GM23338 (cell line): ENCODE measurements around the gene TPGS1. TPM values are rescaled to one million over a fixed set of nuclear protein-coding genes. Genes with fewer than 3 reads are reported as not detected.

Experiments
- ATAC-seq: fragments of 200-7000 bp; cut with Tn5 transposase; 3 replicates; pipeline ENCODE4 v1.9.1; 2020
- DNase-seq: peaks from one replicate; pipeline ENCODE4 v3.0.0-alpha.2; 2015; ENCODE audit warnings: low spot score
- H2AFZ ChIP-seq: fragments of 200-600 bp; sonication (generic); 2 replicates; pipeline ENCODE4 v1.8.0; 2016; ENCODE audit warnings: antibody characterized with exemption, mild to moderate bottlenecking, moderate library complexity
- H3F3A ChIP-seq: fragments of 200-600 bp; sonication (generic); replicated peaks from 2 replicates; pipeline ENCODE4 v1.8.0; 2017; ENCODE audit warnings: antibody characterized with exemption, mixed run types, low read depth
- H3K27ac ChIP-seq: fragments of 200-600 bp; sonication (generic); 2 replicates; pipeline ENCODE4 v1.6.1; 2016; ENCODE audit warnings: low read depth
- H3K27me3 ChIP-seq: fragments of 200-600 bp; sonication (generic); 2 replicates; pipeline ENCODE4 v1.8.0; 2016; ENCODE audit warnings: mild to moderate bottlenecking, mixed run types, moderate library complexity; ENCODE audit not compliant: insufficient read depth
- H3K36me3 ChIP-seq: fragments of 200-600 bp; sonication (generic); 2 replicates; pipeline ENCODE4 v1.8.0; 2016; ENCODE audit warnings: mild to moderate bottlenecking; ENCODE audit not compliant: insufficient read depth
- H3K4me1 ChIP-seq: fragments of 200-600 bp; sonication (generic); 2 replicates; pipeline ENCODE4 v1.8.0; 2016; ENCODE audit warnings: mild to moderate bottlenecking, moderate library complexity; ENCODE audit not compliant: insufficient read depth
- H3K4me2 ChIP-seq: fragments of 200-600 bp; sonication (generic); 2 replicates; pipeline ENCODE4 v1.7.1; 2017; ENCODE audit warnings: mixed run types
- H3K4me3 ChIP-seq: fragments of 200-600 bp; sonication (generic); 2 replicates; pipeline ENCODE4 v1.6.1; 2016; ENCODE audit warnings: mixed run types
- H3K79me2 ChIP-seq: fragments of 200-600 bp; sonication (generic); replicated peaks from 2 replicates; pipeline ENCODE4 v1.8.0; 2017; ENCODE audit warnings: mild to moderate bottlenecking; ENCODE audit not compliant: insufficient read depth
- H3K9me2 ChIP-seq: fragments of 200-600 bp; sonication (generic); 2 replicates; pipeline ENCODE4 v1.8.0; 2017; ENCODE audit not compliant: insufficient read depth
- H4K20me1 ChIP-seq: fragments of 200-600 bp; sonication (generic); replicated peaks from 2 replicates; pipeline ENCODE4 v1.8.0; 2017; ENCODE audit warnings: mild to moderate bottlenecking; ENCODE audit not compliant: insufficient read depth
- H3K27ac Mint-ChIP-seq: 2 replicates; pipeline ENCODE4 v1.8.0; 2020; ENCODE audit warnings: inconsistent platforms, mild to moderate bottlenecking, moderate library complexity, mixed read lengths
- H3K27me3 Mint-ChIP-seq: 3 replicates; pipeline ENCODE4 v1.8.0; 2022; ENCODE audit warnings: low read depth, mild to moderate bottlenecking, moderate library complexity, mixed read lengths, inconsistent platforms; ENCODE audit not compliant: insufficient read depth, poor library complexity
- H3K36me3 Mint-ChIP-seq: 3 replicates; pipeline ENCODE4 v1.8.0; 2021; ENCODE audit warnings: low read depth, mild to moderate bottlenecking, inconsistent platforms, moderate library complexity, mixed read lengths
- H3K4me1 Mint-ChIP-seq: 3 replicates; pipeline ENCODE4 v1.8.0; 2020; ENCODE audit warnings: mild to moderate bottlenecking, inconsistent platforms, mixed read lengths
- H3K4me3 Mint-ChIP-seq: 3 replicates; pipeline ENCODE4 v1.8.0; 2021; ENCODE audit warnings: moderate library complexity, mild to moderate bottlenecking, inconsistent platforms, mixed read lengths
- H3K9me3 Mint-ChIP-seq: 3 replicates; pipeline ENCODE4 v1.8.0; 2020; ENCODE audit warnings: moderate library complexity, mild to moderate bottlenecking, inconsistent platforms, mixed read lengths
- CTCF ChIP-seq, 2 experiments: fragments of 200-600 bp in 1 of 2; sonication (generic) in 1 of 2; conservative IDR thresholded peaks; 2 replicates each; pipeline versions ENCODE4 v1.5.1 to v1.6.1; 2016 to 2017; ENCODE audit warnings: antibody characterized with exemption in 2 of 2, low read depth in 2 of 2, mild to moderate bottlenecking in 2 of 2, moderate library complexity in 1 of 2
- EZH2 ChIP-seq: fragments of 200-600 bp; sonication (generic); IDR thresholded peaks from one replicate; pipeline ENCODE4 v1.8.0; 2017; ENCODE audit warnings: antibody characterized with exemption, mild to moderate bottlenecking, low read depth; ENCODE audit not compliant: unreplicated experiment
- EZH2phosphoT487 ChIP-seq: fragments of 200-600 bp; sonication (generic); IDR thresholded peaks from one replicate; pipeline ENCODE4 v1.8.1; 2018; ENCODE audit warnings: antibody characterized with exemption; ENCODE audit not compliant: unreplicated experiment
- JUNB ChIP-seq: IDR thresholded peaks from one replicate; pipeline ENCODE4 v1.6.1; 2016; ENCODE audit warnings: antibody characterized with exemption; ENCODE audit not compliant: unreplicated experiment
- POLR2AphosphoS5 ChIP-seq: IDR thresholded peaks from 2 replicates; pipeline ENCODE4 v1.6.1; 2016; ENCODE audit warnings: antibody characterized with exemption, low read depth
- STAT1 ChIP-seq: IDR thresholded peaks from one replicate; pipeline ENCODE4 v1.6.1; 2016; ENCODE audit warnings: antibody characterized with exemption; ENCODE audit not compliant: unreplicated experiment
- ZNF114 ChIP-seq: fragments of 250-450 bp; sonication (Bioruptor Pico); IDR thresholded peaks from 2 replicates; pipeline ENCODE4 v1.5.0; 2020; ENCODE audit warnings: mild to moderate bottlenecking, moderate library complexity
- ZNF331 ChIP-seq: fragments of 250-450 bp; sonication (Bioruptor Pico); IDR thresholded peaks from 2 replicates; pipeline ENCODE4 v1.5.0; 2020; ENCODE audit warnings: low read depth, mild to moderate bottlenecking, moderate library complexity
- polyA plus RNA-seq: library from polyadenylated mRNA; unstranded; fragments of >200 nt; fragmentation: Nextera tagmentation; extraction: Ambion mirVana; gene quantifications from 2 replicates; pipeline ENCODE4 v1.2.1, GENCODE V29; 2016
- total RNA-seq: library from RNA; depleted of rRNA; stranded (reverse); fragments of >200 nt; shearing (Covaris generic); gene quantifications from 2 replicates; pipeline ENCODE4 v1.2.3, GENCODE V29; 2014
- TF ChIP-seq, protein P1 (sequence below): fragments of 250-450 bp; sonication (Bioruptor Pico); IDR thresholded peaks from 2 replicates; pipeline ENCODE4 v1.5.0; 2020; ENCODE audit warnings: mild to moderate bottlenecking, moderate library complexity
- TF ChIP-seq, protein P2 (sequence below): IDR thresholded peaks from 2 replicates; pipeline ENCODE4 v1.6.1; 2016; ENCODE audit warnings: antibody characterized with exemption
- TF ChIP-seq, protein P3 (sequence below): IDR thresholded peaks from one replicate; pipeline ENCODE4 v1.6.1; 2018; ENCODE audit warnings: antibody characterized with exemption; ENCODE audit not compliant: unreplicated experiment

The TPGS1 gene
- total and polyA plus RNA-seq, 2 experiments from 2014 or later = 11.9 to 38.4 TPM

DNA sequence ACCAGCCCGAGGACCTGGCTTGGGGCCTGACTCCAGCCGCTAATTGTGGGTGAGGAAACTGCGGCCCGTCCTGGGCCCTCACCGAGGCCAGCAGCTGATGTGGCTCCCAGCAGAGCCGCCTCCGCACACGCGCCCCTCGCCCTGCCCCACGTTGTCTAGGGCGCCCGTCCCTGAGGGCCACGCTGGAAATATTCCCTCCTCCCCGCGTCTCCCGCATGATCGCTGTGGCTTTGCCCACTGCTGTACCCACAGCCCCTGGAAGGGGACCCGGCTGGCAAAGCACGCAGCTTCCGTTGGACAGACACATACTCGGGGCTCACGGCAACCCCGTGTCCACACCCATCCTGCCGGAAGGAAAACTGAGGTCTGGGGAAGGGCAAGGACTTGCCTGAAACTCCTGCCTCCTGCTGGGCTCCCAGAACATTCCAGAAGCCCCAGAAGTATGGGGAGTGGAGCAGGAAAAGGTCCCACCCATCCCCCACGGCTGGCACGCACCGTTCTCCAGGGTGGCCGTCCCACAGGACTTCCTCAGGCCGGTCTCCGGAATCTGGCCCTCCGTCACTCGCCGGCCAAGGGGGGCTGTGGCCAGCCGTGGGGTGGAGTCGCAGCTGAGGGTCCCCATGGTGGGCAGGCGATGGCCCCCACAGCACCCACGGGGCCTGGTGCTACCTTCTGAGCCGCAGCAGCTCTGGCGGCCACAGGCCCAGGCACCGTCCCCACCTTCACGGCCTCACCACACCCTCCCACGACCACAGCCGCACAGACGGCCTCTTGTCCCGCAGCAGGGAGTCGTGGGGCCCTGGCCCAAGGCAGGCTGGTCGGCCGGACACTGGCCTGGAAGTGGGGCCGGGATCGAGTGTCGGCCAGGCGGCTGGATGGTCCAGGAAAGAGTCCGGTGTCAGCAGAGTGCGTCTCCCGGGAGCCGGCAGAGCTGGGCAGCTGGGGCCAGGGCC lies 32.9 kb upstream of the TPGS1 start (continued):
- TF ChIP-seq, protein P1, sequence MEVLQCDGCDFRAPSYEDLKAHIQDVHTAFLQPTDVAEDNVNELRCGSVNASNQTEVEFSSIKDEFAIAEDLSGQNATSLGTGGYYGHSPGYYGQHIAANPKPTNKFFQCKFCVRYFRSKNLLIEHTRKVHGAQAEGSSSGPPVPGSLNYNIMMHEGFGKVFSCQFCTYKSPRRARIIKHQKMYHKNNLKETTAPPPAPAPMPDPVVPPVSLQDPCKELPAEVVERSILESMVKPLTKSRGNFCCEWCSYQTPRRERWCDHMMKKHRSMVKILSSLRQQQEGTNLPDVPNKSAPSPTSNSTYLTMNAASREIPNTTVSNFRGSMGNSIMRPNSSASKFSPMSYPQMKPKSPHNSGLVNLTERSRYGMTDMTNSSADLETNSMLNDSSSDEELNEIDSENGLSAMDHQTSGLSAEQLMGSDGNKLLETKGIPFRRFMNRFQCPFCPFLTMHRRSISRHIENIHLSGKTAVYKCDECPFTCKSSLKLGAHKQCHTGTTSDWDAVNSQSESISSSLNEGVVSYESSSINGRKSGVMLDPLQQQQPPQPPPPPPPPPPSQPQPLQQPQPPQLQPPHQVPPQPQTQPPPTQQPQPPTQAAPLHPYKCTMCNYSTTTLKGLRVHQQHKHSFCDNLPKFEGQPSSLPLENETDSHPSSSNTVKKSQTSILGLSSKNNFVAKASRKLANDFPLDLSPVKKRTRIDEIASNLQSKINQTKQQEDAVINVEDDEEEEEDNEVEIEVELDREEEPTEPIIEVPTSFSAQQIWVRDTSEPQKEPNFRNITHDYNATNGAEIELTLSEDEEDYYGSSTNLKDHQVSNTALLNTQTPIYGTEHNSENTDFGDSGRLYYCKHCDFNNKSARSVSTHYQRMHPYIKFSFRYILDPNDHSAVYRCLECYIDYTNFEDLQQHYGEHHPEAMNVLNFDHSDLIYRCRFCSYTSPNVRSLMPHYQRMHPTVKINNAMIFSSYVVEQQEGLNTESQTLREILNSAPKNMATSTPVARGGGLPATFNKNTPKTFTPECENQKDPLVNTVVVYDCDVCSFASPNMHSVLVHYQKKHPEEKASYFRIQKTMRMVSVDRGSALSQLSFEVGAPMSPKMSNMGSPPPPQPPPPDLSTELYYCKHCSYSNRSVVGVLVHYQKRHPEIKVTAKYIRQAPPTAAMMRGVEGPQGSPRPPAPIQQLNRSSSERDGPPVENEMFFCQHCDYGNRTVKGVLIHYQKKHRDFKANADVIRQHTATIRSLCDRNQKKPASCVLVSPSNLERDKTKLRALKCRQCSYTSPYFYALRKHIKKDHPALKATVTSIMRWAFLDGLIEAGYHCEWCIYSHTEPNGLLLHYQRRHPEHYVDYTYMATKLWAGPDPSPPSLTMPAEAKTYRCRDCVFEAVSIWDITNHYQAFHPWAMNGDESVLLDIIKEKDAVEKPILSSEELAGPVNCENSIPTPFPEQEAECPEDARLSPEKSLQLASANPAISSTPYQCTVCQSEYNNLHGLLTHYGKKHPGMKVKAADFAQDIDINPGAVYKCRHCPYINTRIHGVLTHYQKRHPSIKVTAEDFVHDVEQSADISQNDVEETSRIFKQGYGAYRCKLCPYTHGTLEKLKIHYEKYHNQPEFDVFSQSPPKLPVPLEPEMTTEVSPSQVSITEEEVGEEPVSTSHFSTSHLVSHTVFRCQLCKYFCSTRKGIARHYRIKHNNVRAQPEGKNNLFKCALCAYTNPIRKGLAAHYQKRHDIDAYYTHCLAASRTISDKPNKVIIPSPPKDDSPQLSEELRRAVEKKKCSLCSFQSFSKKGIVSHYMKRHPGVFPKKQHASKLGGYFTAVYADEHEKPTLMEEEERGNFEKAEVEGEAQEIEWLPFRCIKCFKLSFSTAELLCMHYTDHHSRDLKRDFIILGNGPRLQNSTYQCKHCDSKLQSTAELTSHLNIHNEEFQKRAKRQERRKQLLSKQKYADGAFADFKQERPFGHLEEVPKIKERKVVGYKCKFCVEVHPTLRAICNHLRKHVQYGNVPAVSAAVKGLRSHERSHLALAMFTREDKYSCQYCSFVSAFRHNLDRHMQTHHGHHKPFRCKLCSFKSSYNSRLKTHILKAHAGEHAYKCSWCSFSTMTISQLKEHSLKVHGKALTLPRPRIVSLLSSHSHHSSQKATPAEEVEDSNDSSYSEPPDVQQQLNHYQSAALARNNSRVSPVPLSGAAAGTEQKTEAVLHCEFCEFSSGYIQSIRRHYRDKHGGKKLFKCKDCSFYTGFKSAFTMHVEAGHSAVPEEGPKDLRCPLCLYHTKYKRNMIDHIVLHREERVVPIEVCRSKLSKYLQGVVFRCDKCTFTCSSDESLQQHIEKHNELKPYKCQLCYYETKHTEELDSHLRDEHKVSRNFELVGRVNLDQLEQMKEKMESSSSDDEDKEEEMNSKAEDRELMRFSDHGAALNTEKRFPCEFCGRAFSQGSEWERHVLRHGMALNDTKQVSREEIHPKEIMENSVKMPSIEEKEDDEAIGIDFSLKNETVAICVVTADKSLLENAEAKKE (CRISPR knock-in tag) = no peak
- TF ChIP-seq, protein P2, sequence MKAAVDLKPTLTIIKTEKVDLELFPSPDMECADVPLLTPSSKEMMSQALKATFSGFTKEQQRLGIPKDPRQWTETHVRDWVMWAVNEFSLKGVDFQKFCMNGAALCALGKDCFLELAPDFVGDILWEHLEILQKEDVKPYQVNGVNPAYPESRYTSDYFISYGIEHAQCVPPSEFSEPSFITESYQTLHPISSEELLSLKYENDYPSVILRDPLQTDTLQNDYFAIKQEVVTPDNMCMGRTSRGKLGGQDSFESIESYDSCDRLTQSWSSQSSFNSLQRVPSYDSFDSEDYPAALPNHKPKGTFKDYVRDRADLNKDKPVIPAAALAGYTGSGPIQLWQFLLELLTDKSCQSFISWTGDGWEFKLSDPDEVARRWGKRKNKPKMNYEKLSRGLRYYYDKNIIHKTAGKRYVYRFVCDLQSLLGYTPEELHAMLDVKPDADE = no peak
- no peak for TF ChIP-seq ZNF114 (CRISPR knock-in tag)

DNA sequence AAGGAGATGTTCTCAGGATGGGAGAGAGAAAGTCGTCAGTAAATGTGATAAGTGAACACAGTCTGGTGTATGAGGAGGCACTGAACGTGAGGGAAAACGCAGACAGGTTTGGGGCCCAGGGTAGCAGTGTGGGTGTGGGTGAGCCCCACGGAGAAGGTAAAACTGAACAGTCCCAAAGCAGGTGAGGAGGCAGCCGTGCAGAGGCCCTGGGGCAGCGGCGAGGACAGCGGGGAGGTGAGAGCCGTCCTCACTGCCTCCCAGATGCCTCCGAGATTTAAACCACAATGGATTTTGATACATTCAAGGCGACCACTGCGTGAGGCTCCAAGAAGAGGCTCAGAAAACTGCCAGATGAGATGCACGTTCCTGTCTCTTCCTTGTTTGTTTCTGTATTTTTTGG lies 31.9 kb upstream of the TPGS1 start:
- peaks cover 9% of the 10 kb centered on the region; the same call in 2 of the 3 replicates for H3K4me1 Mint-ChIP-seq
- H3K9me2 ChIP-seq = no peaks in the 10 kb centered on the region
- no peak for TF ChIP-seq ZNF114 (CRISPR knock-in tag)
- no peak for TF ChIP-seq ZNF331 (CRISPR knock-in tag)
- no peak for TF ChIP-seq STAT1
- no peak for TF ChIP-seq CTCF (conservative IDR thresholded peaks at IDR 0.05; ENCODE audit: low read depth in 2 of 2)
- TF ChIP-seq JUNB = no peak
- no peak for TF ChIP-seq EZH2
- no peak for TF ChIP-seq EZH2phosphoT487
- TF ChIP-seq POLR2AphosphoS5 = no peak
- TF ChIP-seq, protein P3, sequence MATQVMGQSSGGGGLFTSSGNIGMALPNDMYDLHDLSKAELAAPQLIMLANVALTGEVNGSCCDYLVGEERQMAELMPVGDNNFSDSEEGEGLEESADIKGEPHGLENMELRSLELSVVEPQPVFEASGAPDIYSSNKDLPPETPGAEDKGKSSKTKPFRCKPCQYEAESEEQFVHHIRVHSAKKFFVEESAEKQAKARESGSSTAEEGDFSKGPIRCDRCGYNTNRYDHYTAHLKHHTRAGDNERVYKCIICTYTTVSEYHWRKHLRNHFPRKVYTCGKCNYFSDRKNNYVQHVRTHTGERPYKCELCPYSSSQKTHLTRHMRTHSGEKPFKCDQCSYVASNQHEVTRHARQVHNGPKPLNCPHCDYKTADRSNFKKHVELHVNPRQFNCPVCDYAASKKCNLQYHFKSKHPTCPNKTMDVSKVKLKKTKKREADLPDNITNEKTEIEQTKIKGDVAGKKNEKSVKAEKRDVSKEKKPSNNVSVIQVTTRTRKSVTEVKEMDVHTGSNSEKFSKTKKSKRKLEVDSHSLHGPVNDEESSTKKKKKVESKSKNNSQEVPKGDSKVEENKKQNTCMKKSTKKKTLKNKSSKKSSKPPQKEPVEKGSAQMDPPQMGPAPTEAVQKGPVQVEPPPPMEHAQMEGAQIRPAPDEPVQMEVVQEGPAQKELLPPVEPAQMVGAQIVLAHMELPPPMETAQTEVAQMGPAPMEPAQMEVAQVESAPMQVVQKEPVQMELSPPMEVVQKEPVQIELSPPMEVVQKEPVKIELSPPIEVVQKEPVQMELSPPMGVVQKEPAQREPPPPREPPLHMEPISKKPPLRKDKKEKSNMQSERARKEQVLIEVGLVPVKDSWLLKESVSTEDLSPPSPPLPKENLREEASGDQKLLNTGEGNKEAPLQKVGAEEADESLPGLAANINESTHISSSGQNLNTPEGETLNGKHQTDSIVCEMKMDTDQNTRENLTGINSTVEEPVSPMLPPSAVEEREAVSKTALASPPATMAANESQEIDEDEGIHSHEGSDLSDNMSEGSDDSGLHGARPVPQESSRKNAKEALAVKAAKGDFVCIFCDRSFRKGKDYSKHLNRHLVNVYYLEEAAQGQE = no peak

More for the DNA sequence above, 31.9 kb upstream of the TPGS1 start:
- Histone ChIP-seq H4K20me1 (no peaks in the 10 kb centered on the region), H3K4me2 (no peak overlapping the region), H3K27me3 (no peaks in the 10 kb centered on the region), H3K36me3 (no peaks in the 10 kb centered on the region), H2AFZ (no peak overlapping the region), H3F3A (peaks cover 6% of the 10 kb centered on the region), H3K27ac (no peak overlapping the region), H3K4me1 (no peaks in the 10 kb centered on the region), H3K79me2 (no peaks in the 10 kb centered on the region), H3K4me3 (no peak overlapping the region)
- H3K9me3 Mint-ChIP-seq = peaks cover 10% of the 10 kb centered on the region
- no peak for ATAC-seq
- peaks cover 7% of the 10 kb centered on the region for H3K36me3 Mint-ChIP-seq
- no peak for DNase-seq
- H3K27me3 Mint-ChIP-seq = peaks cover 22% of the 10 kb centered on the region
- H3K27ac Mint-ChIP-seq = no peak overlapping the region
- no peak overlapping the region for H3K4me3 Mint-ChIP-seq
